ENCODE measurements around the gene MLLT1. TPM values are rescaled to one million over a fixed set of nuclear protein-coding genes. Genes with fewer than 3 reads are reported as not detected.

Gene MLLT1
- total RNA-seq, 1 experiment from 2014 or later: 44.2 TPM

- Histone ChIP-seq H3K27me3 (ENCODE audit: insufficient read depth, low read depth) (no peaks in the 10 kb centered on the region), H3K27ac (no peak overlapping the region), H3F3A (ENCODE audit: insufficient read depth, low read depth) (no peaks in the 10 kb centered on the region), H3K79me2 (ENCODE audit: low read depth) (no peaks in the 10 kb centered on the region), H3K4me2 (no peak overlapping the region), H3K9me3 (ENCODE audit: insufficient read depth, low read depth) (no peaks in the 10 kb centered on the region), H3K4me1 (replicated peaks; ENCODE audit: insufficient read depth) (no peaks in the 10 kb centered on the region), H4K20me1 (ENCODE audit: insufficient read depth) (peaks cover 6% of the 10 kb centered on the region; the same call in 1 of the 2 replicates), H3K9me2 (ENCODE audit: insufficient read depth) (no peaks in the 10 kb centered on the region), H3K36me3 (ENCODE audit: low read depth) (no peaks in the 10 kb centered on the region), H2AFZ (no peak overlapping the region), H3K4me3 (no peak overlapping the region)
- intact Hi-C loops (cut with micrococcal nuclease; ENCODE audit: unreplicated experiment): no loop called here
- POLR2A ChIA-PET (ENCODE audit: unreplicated experiment): no interaction called here
- CTCF ChIA-PET: no interaction called here
- no TSS peak for BruUV-seq (replicated peaks)
- TF ChIP-seq CTCF (conservative IDR thresholded peaks at IDR 0.05): no peak
- TF ChIP-seq EZH2 (IDR thresholded peaks at IDR 0.05; ENCODE audit: low read depth): no peak
- DNase-seq: no peak
Measured at GRCh38 chr19:6220385-6221191, 59.2 kb downstream of the MLLT1 start.

GRCh38 chr19:6219586-6220290, 60.0 kb downstream of the MLLT1 start:
- no peaks in the 10 kb centered on the region for H3K79me2 ChIP-seq (ENCODE audit: low read depth)
- CTCF ChIA-PET: no interaction called here
- H4K20me1 ChIP-seq (ENCODE audit: insufficient read depth): peaks cover 6% of the 10 kb centered on the region; the same call in 1 of the 2 replicates
- H3K36me3 ChIP-seq (ENCODE audit: low read depth): no peaks in the 10 kb centered on the region
- no peaks in the 10 kb centered on the region for H3K27me3 ChIP-seq (ENCODE audit: insufficient read depth, low read depth)
- intact Hi-C loops (cut with micrococcal nuclease; ENCODE audit: unreplicated experiment): no loop called here
- H3F3A ChIP-seq (ENCODE audit: insufficient read depth, low read depth): no peaks in the 10 kb centered on the region
- no peak overlapping the region for H3K4me3 ChIP-seq
- TF ChIP-seq CTCF (conservative IDR thresholded peaks at IDR 0.05) (no peak), EZH2 (IDR thresholded peaks at IDR 0.05; ENCODE audit: low read depth) (no peak)
- H3K9me3 ChIP-seq (ENCODE audit: insufficient read depth, low read depth): no peaks in the 10 kb centered on the region
- no peak overlapping the region for H2AFZ ChIP-seq
- H3K4me1 ChIP-seq (replicated peaks; ENCODE audit: insufficient read depth): no peaks in the 10 kb centered on the region
- H3K9me2 ChIP-seq (ENCODE audit: insufficient read depth): no peaks in the 10 kb centered on the region
- POLR2A ChIA-PET (ENCODE audit: unreplicated experiment): no interaction called here
- no TSS peak for BruUV-seq (replicated peaks)
- no peak overlapping the region for H3K27ac ChIP-seq
- no peak overlapping the region for H3K4me2 ChIP-seq
- DNase-seq: no peak

- Histone ChIP-seq H3K9me2 (ENCODE audit: insufficient read depth) (no peaks in the 10 kb centered on the region), H3K4me1 (replicated peaks; ENCODE audit: insufficient read depth) (no peaks in the 10 kb centered on the region), H2AFZ (no peak overlapping the region), H3K9me3 (ENCODE audit: insufficient read depth, low read depth) (no peaks in the 10 kb centered on the region), H3K4me2 (no peak overlapping the region), H3K4me3 (no peak overlapping the region), H3K36me3 (ENCODE audit: low read depth) (no peaks in the 10 kb centered on the region), H3K79me2 (ENCODE audit: low read depth) (no peaks in the 10 kb centered on the region), H3K27me3 (ENCODE audit: insufficient read depth, low read depth) (no peaks in the 10 kb centered on the region), H3F3A (ENCODE audit: insufficient read depth, low read depth) (no peaks in the 10 kb centered on the region), H4K20me1 (ENCODE audit: insufficient read depth) (peaks cover 2% of the 10 kb centered on the region; the same call in 1 of the 2 replicates), H3K27ac (no peak overlapping the region)
- ChIA-PET CTCF (interaction anchor here (1.5 kb wide), 1 partner anchor 19 kb away, joined by 3 read pairs; no protein-coding TSS in a partner anchor), POLR2A (ENCODE audit: unreplicated experiment) (no interaction called here)
- no peak for DNase-seq
- intact Hi-C loops (cut with micrococcal nuclease; ENCODE audit: unreplicated experiment): no loop called here
- BruUV-seq (replicated peaks): no TSS peak
- TF ChIP-seq CTCF (conservative IDR thresholded peaks at IDR 0.05): no peak
- TF ChIP-seq EZH2 (IDR thresholded peaks at IDR 0.05; ENCODE audit: low read depth): no peak
Measured at GRCh38 chr19:6219147-6219525, 60.6 kb downstream of the MLLT1 start.
